Adipocyte (in vitro differentiated cells): ENCODE data around the gene IQGAP1.
"Not testable (repeated sequence)": the region's sequence is repeated elsewhere in the genome, so short reads cannot be mapped to it uniquely, and the experiment has no call there.

Source experiments
- DNase-seq: peaks from one replicate; pipeline ENCODE4 v3.0.0-alpha.2; 2015; ENCODE audit warnings: low read depth
- H3K27me3 ChIP-seq: replicated peaks from 2 replicates; pipeline ENCODE4 v1.7.0; 2013; ENCODE audit warnings: mild to moderate bottlenecking, low read length, moderate library complexity; ENCODE audit not compliant: control insufficient read depth, insufficient read depth
- H3K36me3 ChIP-seq: 2 replicates; pipeline ENCODE4 v1.7.0; 2013; ENCODE audit warnings: low read length, mild to moderate bottlenecking, moderate library complexity; ENCODE audit not compliant: control insufficient read depth, insufficient read depth, severe bottlenecking
- H3K4me1 ChIP-seq: 2 replicates; pipeline ENCODE4 v1.7.0; 2013; ENCODE audit warnings: mild to moderate bottlenecking, low read length, moderate library complexity; ENCODE audit not compliant: control insufficient read depth, insufficient read depth
- H3K4me3 ChIP-seq: 2 replicates; pipeline ENCODE4 v1.7.0; 2013; ENCODE audit warnings: mild to moderate bottlenecking, low read length, moderate library complexity
- H3K9ac ChIP-seq: 2 replicates; pipeline ENCODE4 v1.7.0; 2013; ENCODE audit warnings: mild to moderate bottlenecking, low read length, moderate library complexity
- H3K9me3 ChIP-seq: 2 replicates; pipeline ENCODE4 v1.7.0; 2013; ENCODE audit warnings: mild to moderate bottlenecking, low read length, moderate library complexity; ENCODE audit not compliant: control insufficient read depth

IQGAP1 gene

GRCh38 chr15:90496791-90497190, 108.7 kb downstream of the IQGAP1 start:
- Histone ChIP-seq H3K36me3 (peaks cover 92% of the 10 kb centered on the region), H3K9ac (no peak overlapping the region), H3K4me1 (no peaks in the 10 kb centered on the region), H3K9me3 (no peaks in the 10 kb centered on the region), H3K27me3 (no peaks in the 10 kb centered on the region), H3K4me3 (no peak overlapping the region)
- no peak for DNase-seq

- Histone ChIP-seq H3K4me3 (no peak overlapping the region), H3K36me3 (peaks cover 92% of the 10 kb centered on the region), H3K9me3 (no peaks in the 10 kb centered on the region), H3K9ac (no peak overlapping the region), H3K4me1 (no peaks in the 10 kb centered on the region), H3K27me3 (no peaks in the 10 kb centered on the region)
- no peak for DNase-seq
Measured at GRCh38 chr15:90497376-90497775, 109.3 kb downstream of the IQGAP1 start.

- H3K9ac ChIP-seq: no peak overlapping the region
- no peaks in the 10 kb centered on the region for H3K27me3 ChIP-seq
Measured at GRCh38 chr15:90497912-90498311, 109.9 kb downstream of the IQGAP1 start.

GRCh38 chr15:90500171-90500570, 112.1 kb downstream of the IQGAP1 start:
- H3K9ac ChIP-seq: no peak overlapping the region
- H3K27me3 ChIP-seq: no peaks in the 10 kb centered on the region
- no peaks in the 10 kb centered on the region for H3K4me1 ChIP-seq
- no peak for DNase-seq
- no peak overlapping the region for H3K4me3 ChIP-seq
- no peaks in the 10 kb centered on the region for H3K9me3 ChIP-seq
- H3K36me3 ChIP-seq: peaks cover 72% of the 10 kb centered on the region

More at GRCh38 chr15:90497912-90498311, 109.9 kb downstream of the IQGAP1 start:
- Histone ChIP-seq H3K4me1 (no peaks in the 10 kb centered on the region), H3K4me3 (no peak overlapping the region), H3K36me3 (peaks cover 92% of the 10 kb centered on the region), H3K9me3 (no peaks in the 10 kb centered on the region)
- DNase-seq: no peak

GRCh38 chr15:90501898-90502297, 113.9 kb downstream of the IQGAP1 start:
- peaks cover 64% of the 10 kb centered on the region for H3K36me3 ChIP-seq
- H3K4me3 ChIP-seq: no peak overlapping the region
- DNase-seq: no peak
- no peaks in the 10 kb centered on the region for H3K4me1 ChIP-seq
- no peaks in the 10 kb centered on the region for H3K9me3 ChIP-seq
- no peaks in the 10 kb centered on the region for H3K27me3 ChIP-seq
- H3K9ac ChIP-seq: no peak overlapping the region

GRCh38 chr15:90510781-90511180, 122.7 kb downstream of the IQGAP1 start:
- not testable (repeated sequence) for H3K9me3 ChIP-seq

GRCh38 chr15:90511211-90511618, 123.2 kb downstream of the IQGAP1 start:
- H3K9ac ChIP-seq, DNase-seq, H3K9me3 ChIP-seq, H3K36me3 ChIP-seq, H3K4me3 ChIP-seq, H3K27me3 ChIP-seq, H3K4me1 ChIP-seq: not testable (repeated sequence)

More at GRCh38 chr15:90510781-90511180, 122.7 kb downstream of the IQGAP1 start:
- DNase-seq, H3K9ac ChIP-seq, H3K4me1 ChIP-seq, H3K27me3 ChIP-seq, H3K36me3 ChIP-seq, H3K4me3 ChIP-seq: not testable (repeated sequence)

GRCh38 chr15:90512276-90512675, 124.2 kb downstream of the IQGAP1 start:
- Histone ChIP-seq H3K4me3 (no peak overlapping the region), H3K9ac (no peak overlapping the region), H3K27me3 (no peaks in the 10 kb centered on the region), H3K9me3 (no peaks in the 10 kb centered on the region), H3K4me1 (no peaks in the 10 kb centered on the region), H3K36me3 (no peaks in the 10 kb centered on the region)
- no peak for DNase-seq

- Histone ChIP-seq H3K36me3 (no peaks in the 10 kb centered on the region), H3K27me3 (no peaks in the 10 kb centered on the region), H3K4me3 (no peak overlapping the region), H3K9ac (no peak overlapping the region), H3K4me1 (no peaks in the 10 kb centered on the region), H3K9me3 (no peaks in the 10 kb centered on the region)
- DNase-seq: no peak
Measured at GRCh38 chr15:90512981-90513380, 124.9 kb downstream of the IQGAP1 start.

GRCh38 chr15:90513448-90513847, 125.4 kb downstream of the IQGAP1 start:
- Histone ChIP-seq H3K9me3 (no peaks in the 10 kb centered on the region), H3K4me1 (no peaks in the 10 kb centered on the region), H3K9ac (no peak overlapping the region), H3K4me3 (no peak overlapping the region), H3K27me3 (no peaks in the 10 kb centered on the region), H3K36me3 (no peaks in the 10 kb centered on the region)
- no peak for DNase-seq

- DNase-seq, H3K4me3 ChIP-seq, H3K4me1 ChIP-seq, H3K9me3 ChIP-seq, H3K9ac ChIP-seq, H3K27me3 ChIP-seq, H3K36me3 ChIP-seq: not testable (repeated sequence)
Measured at GRCh38 chr15:90513893-90514292, 125.9 kb downstream of the IQGAP1 start.

GRCh38 chr15:90519688-90520087, 131.6 kb downstream of the IQGAP1 start:
- Histone ChIP-seq H3K9ac (no peak overlapping the region), H3K27me3 (no peaks in the 10 kb centered on the region), H3K36me3 (no peaks in the 10 kb centered on the region), H3K4me1 (no peaks in the 10 kb centered on the region), H3K4me3 (no peak overlapping the region), H3K9me3 (no peaks in the 10 kb centered on the region)
- peak; percentile 43 for DNase-seq
